Common myeloid progenitor, CD34-positive (primary cell): ENCODE measurements around the gene FAF1.

Source experiments
- CTCF ChIA-PET: fragments of 350-600 bp; sonication (Branson Sonifier 250); formaldehyde crosslinking; loops from one replicate; lab custom pipeline; 2021; ENCODE audit warnings: antibody characterized with exemption; lab: Charles Lee
- POLR2A ChIA-PET: fragments of 350-600 bp; sonication (Branson Sonifier 250); formaldehyde crosslinking; loops from one replicate; lab custom pipeline; 2021; ENCODE audit warnings: antibody characterized with exemption; lab: Charles Lee
- DNase-seq, 3 donors: peaks; one replicate each; pipeline versions ENCODE4 v3.0.0 to v3.0.0-alpha.2; 2013
- H3K27ac ChIP-seq, 2 experiments: 1 replicate in 1 of 2; 2 replicates in 1 of 2; pipeline ENCODE4 v1.7.0; 2013; ENCODE audit warnings: inconsistent platforms in 2 of 2, low read length in 2 of 2, mild to moderate bottlenecking in 2 of 2, low read depth in 1 of 2, moderate library complexity in 1 of 2; ENCODE audit not compliant: severe bottlenecking in 2 of 2, insufficient read depth in 1 of 2, poor library complexity in 1 of 2
- H3K27me3 ChIP-seq, 5 experiments: replicated peaks in 2 of 5; 1 replicate in 3 of 5; 2 replicates in 2 of 5; pipeline versions ENCODE4 v1.6.1 to v1.7.0; 2013; ENCODE audit warnings: low read length in 4 of 5, mild to moderate bottlenecking in 2 of 5, moderate library complexity in 2 of 5, inconsistent platforms in 1 of 5; ENCODE audit not compliant: insufficient read depth in 5 of 5, control insufficient read depth in 4 of 5
- H3K36me3 ChIP-seq, 4 experiments: 1 replicate in 2 of 4; 2 replicates in 2 of 4; pipeline versions ENCODE4 v1.6.1 to v1.7.0; 2013; ENCODE audit warnings: low read length in 3 of 4, control low read depth in 1 of 4, mild to moderate bottlenecking in 1 of 4; ENCODE audit not compliant: control insufficient read depth in 4 of 4, insufficient read depth in 4 of 4
- H3K4me1 ChIP-seq, 4 experiments: 1 replicate in 3 of 4; 2 replicates in 1 of 4; pipeline versions ENCODE4 v1.6.1 to v1.7.1; 2013; ENCODE audit warnings: low read length in 3 of 4, mild to moderate bottlenecking in 3 of 4, control low read depth in 1 of 4, inconsistent platforms in 1 of 4, moderate library complexity in 1 of 4; ENCODE audit not compliant: control insufficient read depth in 4 of 4, insufficient read depth in 4 of 4; ENCODE audit errors: control extremely low read depth in 1 of 4
- H3K4me3 ChIP-seq, 7 experiments: 1 replicate in 4 of 7; 2 replicates in 3 of 7; pipeline versions ENCODE4 v1.5.1 to v1.7.0; 2013; ENCODE audit warnings: mild to moderate bottlenecking in 7 of 7, low read length in 6 of 7, moderate library complexity in 6 of 7, inconsistent platforms in 2 of 7, low read depth in 2 of 7, control low read depth in 1 of 7; ENCODE audit not compliant: insufficient read depth in 4 of 7, control insufficient read depth in 1 of 7; ENCODE audit errors: extremely low read depth in 1 of 7
- H3K9me3 ChIP-seq, 5 experiments: 1 replicate in 4 of 5; 2 replicates in 1 of 5; pipeline versions ENCODE4 v1.6.1 to v1.7.1; 2013; ENCODE audit warnings: low read length in 4 of 5, mild to moderate bottlenecking in 2 of 5, inconsistent platforms in 1 of 5, low read depth in 1 of 5, moderate library complexity in 1 of 5; ENCODE audit not compliant: control insufficient read depth in 4 of 5, insufficient read depth in 2 of 5; ENCODE audit errors: control extremely low read depth in 1 of 5
- WGBS: methylation state at CpG from one replicate; pipeline ENCODE4 v1.1.5; 2013; ENCODE audit not compliant: insufficient coverage; 5-methylcytosine and 5-hydroxymethylcytosine counted together

FAF1 gene

DNA sequence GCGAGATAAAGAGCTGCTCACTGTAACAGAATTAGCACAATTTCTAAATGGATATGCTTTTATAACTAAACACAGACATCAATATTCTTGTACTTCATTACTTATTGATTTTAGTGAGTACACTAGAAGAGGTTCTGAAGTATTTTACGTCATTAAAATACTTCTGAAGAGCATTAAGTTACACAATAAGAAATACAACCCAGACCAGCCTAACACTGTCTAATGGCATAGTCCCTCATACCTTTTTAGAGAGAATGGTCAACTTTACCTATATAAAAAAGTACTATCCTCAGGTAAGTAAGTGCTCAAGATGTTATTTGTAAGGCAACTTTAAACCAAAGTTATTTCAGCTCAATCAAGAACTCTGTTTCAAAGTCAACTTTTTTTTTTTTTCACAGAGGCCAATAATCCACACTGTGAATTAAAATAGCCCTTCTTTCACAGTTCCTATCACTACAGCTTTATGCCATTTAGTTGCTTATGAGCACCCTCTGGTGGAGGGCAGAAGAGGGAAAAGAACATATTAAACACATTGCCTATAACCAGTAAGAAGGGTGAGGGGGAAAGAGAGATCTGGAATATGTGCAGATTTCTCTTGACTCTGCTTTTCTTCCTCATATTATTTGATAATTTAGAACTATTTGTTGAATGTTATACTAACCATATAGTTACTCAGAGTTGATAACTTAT lies 354.7 kb downstream of the FAF1 start:
- Histone ChIP-seq H3K4me3 (no peak overlapping the region), H3K27ac (no peak overlapping the region), H3K4me1 (peaks cover 0 to 8% (median 0%) of the 10 kb centered on the region in 4 experiments), H3K27me3 (no peaks in the 10 kb centered on the region), H3K9me3 (no peaks in the 10 kb centered on the region), H3K36me3 (no peaks in the 10 kb centered on the region)
- peak; percentile 43 to 68 (median 62) for DNase-seq
- ChIA-PET POLR2A (no interaction called here), CTCF (interaction anchor here (0.6 to 1.8 kb wide), 10 partner anchors 13 to 327 kb away, joined by 3 to 6 read pairs (median 4); no protein-coding TSS in a partner anchor)
- WGBS = no CpG with 5 or more reads among the region's 2 CpGs

DNA sequence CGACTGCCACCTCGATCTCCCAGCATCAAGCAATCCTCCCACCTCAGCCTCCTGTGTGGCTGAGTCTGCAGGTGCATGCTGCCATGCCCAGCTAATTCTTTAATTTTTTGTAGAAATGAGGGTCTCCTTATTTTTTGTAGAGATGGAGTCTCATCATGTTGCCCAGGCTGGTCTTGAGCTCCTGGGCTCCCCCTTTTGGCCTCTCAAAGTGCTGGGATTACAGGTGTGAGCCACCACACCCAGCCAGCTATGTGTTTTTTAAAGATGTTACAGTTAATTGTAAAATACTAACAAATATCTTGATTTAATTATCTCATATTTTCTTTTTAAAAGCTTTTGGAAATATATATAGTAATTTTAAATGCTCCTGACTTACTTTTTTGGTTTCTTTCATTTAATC lies 355.5 kb downstream of the FAF1 start:
- DNase-seq = no peak
- Histone ChIP-seq H3K4me1 (peaks cover 0 to 8% (median 0%) of the 10 kb centered on the region in 4 experiments), H3K9me3 (no peaks in the 10 kb centered on the region), H3K4me3 (no peak overlapping the region), H3K36me3 (no peaks in the 10 kb centered on the region), H3K27me3 (no peaks in the 10 kb centered on the region), H3K27ac (no peak overlapping the region)
- ChIA-PET POLR2A (no interaction called here), CTCF (interaction anchor here (1.0 to 1.8 kb wide), 6 partner anchors 13 to 237 kb away, joined by 3 to 6 read pairs (median 4); no protein-coding TSS in a partner anchor)
- 100% methylated on average over 1 of the region's 2 CpGs for WGBS

DNA sequence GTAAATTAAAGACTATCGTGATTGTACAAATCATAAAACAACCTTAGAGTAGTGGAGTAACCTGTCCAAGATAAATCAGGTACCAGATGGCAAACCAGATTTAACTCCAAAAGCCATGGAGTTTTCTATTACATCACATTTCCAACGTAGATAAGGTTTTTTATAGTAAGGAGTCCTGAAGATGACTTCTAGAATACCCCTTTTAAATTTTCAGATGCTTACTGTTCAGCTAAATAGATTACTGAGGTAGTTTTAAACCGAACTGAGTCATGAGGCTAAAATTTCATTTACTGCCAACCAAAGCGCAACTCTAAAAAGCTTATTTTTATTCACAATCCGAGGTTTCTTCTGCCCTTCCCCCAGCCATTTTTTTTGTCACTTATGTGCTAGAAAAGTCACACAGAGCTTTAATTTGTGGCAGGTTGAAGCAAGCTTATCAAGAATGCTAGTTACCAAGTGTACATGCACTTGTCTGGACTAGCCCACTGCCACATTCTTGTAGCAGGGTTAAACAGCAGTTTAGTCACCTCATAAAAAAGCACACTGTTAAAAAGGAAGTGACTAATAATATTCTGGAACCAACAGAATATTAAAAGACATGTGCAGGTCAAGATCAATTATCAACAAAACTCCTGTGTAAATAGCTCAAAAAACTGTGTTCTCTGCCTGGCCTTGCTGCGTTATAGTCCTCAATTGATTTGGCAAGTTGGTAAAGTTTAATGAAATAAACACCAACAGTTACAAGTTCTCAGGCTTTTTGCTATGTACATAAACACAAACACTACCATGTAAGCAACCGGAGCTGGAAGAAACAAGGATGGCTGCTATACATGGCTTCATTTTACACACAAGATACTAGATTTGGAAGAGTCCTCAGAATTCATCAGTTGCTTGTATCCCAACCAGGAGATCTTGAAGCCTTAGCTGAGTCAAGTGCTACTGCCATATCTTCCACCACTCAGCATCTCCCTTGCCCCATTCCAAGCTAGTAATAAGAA lies 356.5 kb downstream of the FAF1 start:
- no peaks in the 10 kb centered on the region for H3K27me3 ChIP-seq
- ChIA-PET POLR2A (no interaction called here), CTCF (interaction anchor here (1.1 to 1.5 kb wide), 2 partner anchors 18 to 236 kb away, joined by 3 read pairs; no protein-coding TSS in a partner anchor)
- H3K27ac ChIP-seq = no peak overlapping the region
- no peak for DNase-seq
- no peaks in the 10 kb centered on the region for H3K36me3 ChIP-seq
- 94% methylated on average over 3 of the region's 7 CpGs for WGBS
- H3K4me3 ChIP-seq = no peak overlapping the region
- H3K9me3 ChIP-seq = no peaks in the 10 kb centered on the region
- H3K4me1 ChIP-seq = peaks cover 0 to 8% (median 0%) of the 10 kb centered on the region in 4 experiments

DNA sequence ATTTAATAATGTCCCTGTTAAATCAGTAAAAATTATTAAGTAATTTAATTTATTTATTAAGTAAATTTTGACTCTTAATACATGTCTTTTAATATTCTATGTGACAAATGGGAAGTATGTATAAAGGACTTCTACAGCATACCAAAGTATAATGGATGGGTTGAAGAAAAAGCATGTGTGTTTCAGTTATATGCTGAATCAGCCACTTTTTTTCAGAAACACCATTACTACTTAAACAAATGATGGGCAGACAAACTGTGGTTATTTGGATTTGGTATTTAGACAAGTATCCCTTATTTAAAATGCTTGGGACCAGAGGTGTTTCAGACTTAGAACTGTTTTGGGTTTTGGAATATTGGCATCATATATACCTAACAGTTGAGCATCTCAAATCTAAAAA lies 360.5 kb downstream of the FAF1 start:
- no peak overlapping the region for H3K27ac ChIP-seq
- no peaks in the 10 kb centered on the region for H3K9me3 ChIP-seq
- ChIA-PET POLR2A (no interaction called here), CTCF (no interaction called here)
- H3K4me3 ChIP-seq = no peak overlapping the region
- no peak for DNase-seq
- H3K4me1 ChIP-seq = peaks cover 0 to 8% (median 0%) of the 10 kb centered on the region in 4 experiments
- H3K36me3 ChIP-seq = peaks cover 0 to 5% (median 1%) of the 10 kb centered on the region in 4 experiments
- no peaks in the 10 kb centered on the region for H3K27me3 ChIP-seq

DNA sequence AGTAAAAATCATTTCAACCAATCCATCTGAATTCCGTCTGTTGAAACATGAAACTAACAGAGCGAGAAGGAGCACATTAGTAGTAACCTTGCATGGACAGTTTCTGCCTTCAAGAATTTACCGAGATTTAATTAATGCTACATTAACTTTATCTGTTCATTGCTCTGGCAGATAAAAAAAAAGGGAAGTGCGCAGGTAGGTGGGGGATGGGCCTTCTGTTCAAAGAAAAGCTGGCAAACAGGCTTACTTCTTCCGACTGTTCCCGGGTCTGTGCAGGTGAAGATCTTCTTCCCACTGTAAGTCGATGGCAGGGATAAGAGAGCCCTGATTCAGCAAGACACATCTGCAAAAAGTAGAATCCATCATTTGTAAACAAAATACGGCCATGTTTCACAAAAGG lies 364.2 kb downstream of the FAF1 start:
- no peaks in the 10 kb centered on the region for H3K9me3 ChIP-seq
- no peak overlapping the region for H3K27ac ChIP-seq
- DNase-seq = no peak
- ChIA-PET POLR2A (no interaction called here), CTCF (interaction anchor here (1.2 kb wide), 1 partner anchor 12 kb away, joined by 3 read pairs; no protein-coding TSS in a partner anchor)
- 100% methylated on average over 7 of the region's 8 CpGs for WGBS
- H3K4me3 ChIP-seq = no peak overlapping the region
- H3K27me3 ChIP-seq = no peaks in the 10 kb centered on the region
- peaks cover 0 to 11% (median 2%) of the 10 kb centered on the region in 4 experiments for H3K36me3 ChIP-seq
- H3K4me1 ChIP-seq = peaks cover 0 to 6% (median 3%) of the 10 kb centered on the region in 4 experiments

DNA sequence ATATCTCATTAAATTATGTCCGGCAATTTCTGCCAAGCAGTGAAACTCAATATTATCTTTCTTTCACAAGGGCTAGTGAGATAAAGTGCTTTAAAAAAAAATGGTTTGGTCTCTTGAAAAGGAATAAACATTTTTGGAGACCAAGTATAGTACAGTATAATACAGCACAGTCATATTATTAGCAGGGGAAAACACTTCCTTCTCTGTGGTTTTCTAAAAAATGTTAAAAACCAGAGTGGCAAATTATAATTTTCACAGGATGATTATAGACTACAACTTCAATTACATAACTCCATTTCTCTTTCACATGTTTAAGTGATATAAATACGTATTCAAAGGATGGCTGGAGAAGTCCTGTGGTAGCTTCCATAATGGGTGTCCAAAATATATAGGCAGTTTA lies 366.6 kb downstream of the FAF1 start:
- Histone ChIP-seq H3K27ac (no peak overlapping the region), H3K4me3 (no peak overlapping the region), H3K9me3 (no peaks in the 10 kb centered on the region), H3K27me3 (no peaks in the 10 kb centered on the region), H3K4me1 (peaks cover 0 to 6% (median 3%) of the 10 kb centered on the region in 4 experiments), H3K36me3 (peaks cover 0 to 16% (median 6%) of the 10 kb centered on the region in 4 experiments)
- peak in 2 of 3 donors; percentile 7 to 16 for DNase-seq
- POLR2A ChIA-PET = no interaction called here
- WGBS = no CpG with 5 or more reads among the region's 2 CpGs
- CTCF ChIA-PET = no interaction called here
